AG08395 (cell line): Measurements from ENCODE around the gene LRFN2.

Experiments
- DNase-seq: peaks from one replicate; pipeline ENCODE4 v3.0.0; 2012; ENCODE audit warnings: mixed read lengths, low spot score

The LRFN2 gene

GRCh38 chr6:40476673-40477072 lies 110.5 kb downstream of the LRFN2 start:
- DNase-seq: no peak

- no peak for DNase-seq
Observed at GRCh38 chr6:40474937-40475336, 112.2 kb downstream of the LRFN2 start.

GRCh38 chr6:40473026-40473425 lies 114.1 kb downstream of the LRFN2 start:
- no peak for DNase-seq

- DNase-seq: no peak
Observed at GRCh38 chr6:40472353-40472752, 114.8 kb downstream of the LRFN2 start.

- no peak for DNase-seq
Observed at GRCh38 chr6:40471243-40471642, 115.9 kb downstream of the LRFN2 start.

GRCh38 chr6:40469323-40469722 lies 117.8 kb downstream of the LRFN2 start:
- DNase-seq: no peak

- DNase-seq: no peak
Observed at GRCh38 chr6:40466986-40467539, 120.1 kb downstream of the LRFN2 start.

- no peak for DNase-seq
Observed at GRCh38 chr6:40461643-40462042, 125.5 kb downstream of the LRFN2 start.

GRCh38 chr6:40460380-40460779 lies 126.8 kb downstream of the LRFN2 start:
- no peak for DNase-seq

GRCh38 chr6:40457261-40457660 lies 129.9 kb downstream of the LRFN2 start:
- no peak for DNase-seq

GRCh38 chr6:40456390-40457013 lies 130.7 kb downstream of the LRFN2 start:
- no peak for DNase-seq

GRCh38 chr6:40455686-40456389 lies 131.3 kb downstream of the LRFN2 start:
- DNase-seq: no peak

GRCh38 chr6:40450483-40450882 lies 136.7 kb downstream of the LRFN2 start:
- no peak for DNase-seq

GRCh38 chr6:40444811-40445210 lies 142.4 kb downstream of the LRFN2 start:
- DNase-seq: no peak

GRCh38 chr6:40444312-40444711 lies 142.9 kb downstream of the LRFN2 start:
- DNase-seq: no peak

- DNase-seq: no peak
Observed at GRCh38 chr6:40443842-40444241, 143.3 kb downstream of the LRFN2 start.

GRCh38 chr6:40442591-40442990 lies 144.6 kb downstream of the LRFN2 start:
- DNase-seq: no peak

GRCh38 chr6:40441150-40441549 lies 146.0 kb downstream of the LRFN2 start:
- DNase-seq: no peak

GRCh38 chr6:40440053-40440452 lies 147.1 kb downstream of the LRFN2 start:
- no peak for DNase-seq

- DNase-seq: no peak
Observed at GRCh38 chr6:40439026-40439800, 148.0 kb downstream of the LRFN2 start.

GRCh38 chr6:40438246-40438887 lies 148.8 kb downstream of the LRFN2 start:
- DNase-seq: no peak

GRCh38 chr6:40437631-40438030 lies 149.5 kb downstream of the LRFN2 start:
- no peak for DNase-seq
